ENCODE measurements around the gene ERICH6.

Gene ERICH6

DNA sequence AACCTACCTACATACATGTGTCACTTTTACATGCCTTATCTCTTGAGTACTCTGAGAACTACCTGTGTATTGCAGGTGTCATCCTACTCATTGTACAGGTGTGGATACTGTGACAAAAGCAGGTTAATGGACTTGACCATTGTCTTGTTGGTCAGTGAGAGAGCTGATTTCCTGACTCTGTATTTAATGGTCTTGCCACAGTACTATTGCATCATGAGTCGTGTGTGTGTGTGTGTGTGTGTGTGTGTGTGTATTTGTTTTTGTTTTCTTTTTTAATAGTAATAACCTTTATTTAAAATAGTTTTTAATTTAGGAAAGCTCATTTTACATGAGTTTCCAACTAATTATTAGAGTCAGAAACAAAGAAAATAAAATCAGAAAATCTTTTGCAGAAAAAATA, 92.9 kb downstream of the ERICH6 start:
- TF ChIP-seq SIN3A (IDR thresholded peaks at IDR 0.05; ENCODE audit: borderline replicate concordance, insufficient read depth, low read length) (no peak), FOXP2 (optimal IDR thresholded peaks at IDR 0.05; ENCODE audit: borderline replicate concordance, extremely low read depth, extremely low read length, insufficient read depth) (no peak), TAF1 (IDR thresholded peaks at IDR 0.05; ENCODE audit: borderline replicate concordance, insufficient read depth, low read length) (no peak), POLR2AphosphoS5 (IDR thresholded peaks at IDR 0.05; ENCODE audit: low read depth, low read length) (no peak)
- TF ChIP-seq, protein P1, sequence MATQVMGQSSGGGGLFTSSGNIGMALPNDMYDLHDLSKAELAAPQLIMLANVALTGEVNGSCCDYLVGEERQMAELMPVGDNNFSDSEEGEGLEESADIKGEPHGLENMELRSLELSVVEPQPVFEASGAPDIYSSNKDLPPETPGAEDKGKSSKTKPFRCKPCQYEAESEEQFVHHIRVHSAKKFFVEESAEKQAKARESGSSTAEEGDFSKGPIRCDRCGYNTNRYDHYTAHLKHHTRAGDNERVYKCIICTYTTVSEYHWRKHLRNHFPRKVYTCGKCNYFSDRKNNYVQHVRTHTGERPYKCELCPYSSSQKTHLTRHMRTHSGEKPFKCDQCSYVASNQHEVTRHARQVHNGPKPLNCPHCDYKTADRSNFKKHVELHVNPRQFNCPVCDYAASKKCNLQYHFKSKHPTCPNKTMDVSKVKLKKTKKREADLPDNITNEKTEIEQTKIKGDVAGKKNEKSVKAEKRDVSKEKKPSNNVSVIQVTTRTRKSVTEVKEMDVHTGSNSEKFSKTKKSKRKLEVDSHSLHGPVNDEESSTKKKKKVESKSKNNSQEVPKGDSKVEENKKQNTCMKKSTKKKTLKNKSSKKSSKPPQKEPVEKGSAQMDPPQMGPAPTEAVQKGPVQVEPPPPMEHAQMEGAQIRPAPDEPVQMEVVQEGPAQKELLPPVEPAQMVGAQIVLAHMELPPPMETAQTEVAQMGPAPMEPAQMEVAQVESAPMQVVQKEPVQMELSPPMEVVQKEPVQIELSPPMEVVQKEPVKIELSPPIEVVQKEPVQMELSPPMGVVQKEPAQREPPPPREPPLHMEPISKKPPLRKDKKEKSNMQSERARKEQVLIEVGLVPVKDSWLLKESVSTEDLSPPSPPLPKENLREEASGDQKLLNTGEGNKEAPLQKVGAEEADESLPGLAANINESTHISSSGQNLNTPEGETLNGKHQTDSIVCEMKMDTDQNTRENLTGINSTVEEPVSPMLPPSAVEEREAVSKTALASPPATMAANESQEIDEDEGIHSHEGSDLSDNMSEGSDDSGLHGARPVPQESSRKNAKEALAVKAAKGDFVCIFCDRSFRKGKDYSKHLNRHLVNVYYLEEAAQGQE (IDR thresholded peaks at IDR 0.05; ENCODE audit: insufficient read depth in 1 of 2, low read depth in 2 of 2, low read length in 2 of 2) = no peak

DNA sequence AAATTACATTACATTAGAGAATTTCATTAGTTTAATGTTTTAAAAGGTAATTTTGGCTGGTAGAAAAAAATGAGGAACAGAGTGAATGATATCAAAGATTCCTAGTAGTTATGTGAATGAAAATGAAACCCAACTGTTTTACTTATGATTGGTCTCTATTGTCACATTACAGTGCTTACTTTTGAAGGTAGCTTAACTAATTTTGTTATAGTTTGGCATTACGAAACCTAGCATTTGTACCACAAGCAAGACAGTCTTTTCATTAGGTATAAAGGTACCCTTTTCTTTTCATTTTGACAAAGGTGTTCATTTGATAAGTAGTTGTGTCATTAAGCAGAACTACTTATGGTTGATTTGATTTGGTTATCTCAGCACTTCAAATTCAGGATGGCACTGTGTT, 93.7 kb downstream of the ERICH6 start:
- TF ChIP-seq POLR2AphosphoS5 (IDR thresholded peaks at IDR 0.05; ENCODE audit: low read depth, low read length) (no peak), SIN3A (IDR thresholded peaks at IDR 0.05; ENCODE audit: borderline replicate concordance, insufficient read depth, low read length) (no peak)

Data from PFSK-1 (cell line).